Activated gamma-delta T cell treated with Interleukin-2 at 50 U/mL for 16 hours (primary cell): ENCODE data around the gene SGF29.
"Not testable (repeated sequence)": the region's sequence is repeated elsewhere in the genome, so short reads cannot be mapped to it uniquely, and the experiment has no call there.

Experiments
- DNase-seq: peaks from one replicate; pipeline ENCODE4 v3.0.0-alpha.2; 2020

SGF29 gene

GRCh38 chr16:28534542-28535373 lies 19.0 kb upstream of the SGF29 start:
- DNase-seq, result no peak

- DNase-seq, result no peak
Observed at GRCh38 chr16:28537076-28537475, 16.6 kb upstream of the SGF29 start.

GRCh38 chr16:28537964-28538732 lies 15.6 kb upstream of the SGF29 start:
- no peak for DNase-seq

DNA sequence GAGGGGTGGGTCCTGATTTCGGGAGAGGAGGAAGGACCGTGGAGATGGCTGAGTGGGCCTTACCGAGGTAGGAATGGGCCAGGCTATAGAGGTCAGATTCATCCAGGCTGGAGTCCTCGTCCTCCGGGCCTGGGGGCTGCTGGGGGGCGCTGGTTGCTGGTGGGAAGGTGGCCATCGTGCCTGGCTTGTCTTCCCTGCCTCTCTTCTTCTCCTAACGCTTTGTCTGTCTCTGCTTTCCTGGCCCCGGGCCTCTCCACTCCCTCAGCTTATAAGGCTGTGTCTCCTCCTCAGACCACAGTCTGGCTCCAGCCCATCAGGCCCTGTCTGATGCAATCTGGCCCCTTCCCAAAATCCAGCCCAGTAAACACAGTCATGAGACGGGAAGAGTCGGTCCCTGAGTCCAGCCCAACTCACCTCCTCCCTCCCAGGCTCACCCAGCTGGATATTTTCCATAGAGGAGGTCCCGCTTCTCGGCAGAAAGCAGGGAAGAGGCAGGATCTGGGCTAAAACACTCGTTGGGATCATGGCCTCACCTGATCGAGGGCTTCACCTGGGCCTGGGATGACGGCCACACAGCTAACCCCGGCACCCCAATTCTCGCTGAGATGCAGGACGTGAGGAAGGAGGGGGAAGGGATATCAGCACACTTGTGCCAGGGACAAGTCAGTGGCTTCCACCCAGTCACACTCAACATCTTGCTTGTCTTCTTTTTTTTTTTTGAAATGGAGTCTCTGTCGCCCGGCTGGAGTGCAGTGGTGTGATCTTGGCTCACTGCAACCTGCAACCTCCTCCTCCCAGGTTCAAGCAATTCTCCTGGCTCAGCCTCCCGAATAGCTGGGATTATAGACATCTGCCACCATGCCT lies 14.8 kb upstream of the SGF29 start, which contains the start of gene NUPR1:
Gene NUPR1, minus strand, starts transcription at position 242 of the 864 bp plus-strand sequence. Its CDS starts 67 bp downstream, at position 175.
- no peak for DNase-seq

DNA sequence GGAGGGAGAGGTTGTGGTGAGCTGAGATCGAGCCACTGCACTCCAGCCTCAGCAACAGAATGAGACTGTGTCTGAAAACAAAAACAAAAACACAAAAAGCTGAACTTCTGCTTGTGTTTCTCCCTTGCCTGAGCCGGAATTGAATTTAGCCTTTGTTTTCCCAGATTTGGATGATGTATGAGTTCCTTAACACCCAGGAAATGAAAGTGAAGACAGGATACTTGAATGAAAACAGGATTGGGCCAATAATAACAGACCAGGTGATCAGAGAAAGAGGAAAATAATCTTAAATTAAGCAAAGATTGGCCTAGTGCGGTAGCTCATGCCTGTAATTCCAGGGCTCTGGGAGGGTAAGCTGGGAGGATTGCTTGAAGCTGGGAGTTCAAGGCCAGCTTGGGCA lies 13.4 kb upstream of the SGF29 start:
- DNase-seq, result no peak

DNA sequence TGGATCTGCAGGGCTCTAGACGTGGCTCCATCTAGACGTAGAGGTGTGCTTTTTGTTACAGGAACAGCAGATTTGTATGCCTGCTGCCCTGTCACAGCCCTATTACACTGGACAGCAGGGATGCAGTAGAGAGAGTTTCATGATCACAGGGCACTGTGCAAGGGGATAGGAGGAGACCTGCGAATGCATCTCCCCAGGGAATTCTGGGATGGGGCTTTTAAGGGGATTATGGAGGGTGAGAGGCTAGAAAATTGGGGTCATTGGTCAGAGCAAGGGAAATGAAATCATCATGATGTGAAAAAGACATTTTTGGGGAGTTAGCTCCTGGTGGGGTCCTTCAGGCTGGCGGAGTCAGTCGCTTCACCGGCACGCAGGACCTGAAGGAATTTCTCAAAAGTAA lies 11.1 kb upstream of the SGF29 start:
- no peak for DNase-seq

GRCh38 chr16:28543072-28543471 lies 10.6 kb upstream of the SGF29 start:
- no peak for DNase-seq

GRCh38 chr16:28544998-28545397 lies 8.7 kb upstream of the SGF29 start:
- DNase-seq, result no peak

DNA sequence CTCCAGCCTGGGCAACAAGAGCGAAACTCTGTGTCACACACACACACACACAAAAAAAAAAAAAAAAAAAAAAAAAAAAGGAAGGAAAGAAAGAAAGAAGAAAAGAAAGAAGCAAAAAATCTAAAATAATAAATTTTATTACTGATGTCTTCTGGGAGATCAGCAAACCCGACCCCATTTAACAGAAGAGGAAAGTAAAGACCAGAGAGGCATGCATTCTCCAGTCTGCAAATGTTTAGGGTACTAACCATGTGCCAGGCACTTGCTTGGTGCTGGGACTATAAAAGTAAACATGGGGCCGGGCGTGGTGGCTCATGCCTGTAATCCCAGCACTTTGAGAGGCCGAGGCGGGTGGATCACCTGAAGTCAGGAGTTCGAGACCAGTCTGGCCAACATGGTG lies 7.8 kb upstream of the SGF29 start:
- not testable (repeated sequence) for DNase-seq

DNA sequence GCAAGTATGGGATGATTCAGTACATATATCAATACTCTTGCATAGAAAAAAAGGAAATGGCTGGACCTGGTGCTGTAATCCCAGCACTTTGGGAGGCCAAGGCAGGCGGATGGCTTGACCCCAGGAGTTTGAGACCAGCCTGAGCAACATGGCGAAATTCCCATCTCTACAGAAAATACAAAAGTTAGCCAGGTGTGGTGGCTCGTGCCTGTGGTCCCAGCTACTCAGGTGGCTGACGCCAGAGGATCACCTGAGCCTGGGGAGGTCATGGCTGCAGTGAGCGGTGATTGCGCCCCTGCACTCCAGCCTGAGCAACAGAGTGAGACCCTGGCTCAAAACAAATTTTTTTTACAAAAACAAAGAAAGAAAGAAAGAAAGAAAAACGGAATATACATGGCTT lies 7.1 kb upstream of the SGF29 start:
- DNase-seq, result no peak

GRCh38 chr16:28548306-28548802 lies 5.4 kb upstream of the SGF29 start:
- DNase-seq, result no peak

- no peak for DNase-seq
Observed at GRCh38 chr16:28549301-28549899, 4.3 kb upstream of the SGF29 start.

- DNase-seq, result no peak
Observed at GRCh38 chr16:28554634-28555423, 1.1 kb downstream of the SGF29 start.

DNA sequence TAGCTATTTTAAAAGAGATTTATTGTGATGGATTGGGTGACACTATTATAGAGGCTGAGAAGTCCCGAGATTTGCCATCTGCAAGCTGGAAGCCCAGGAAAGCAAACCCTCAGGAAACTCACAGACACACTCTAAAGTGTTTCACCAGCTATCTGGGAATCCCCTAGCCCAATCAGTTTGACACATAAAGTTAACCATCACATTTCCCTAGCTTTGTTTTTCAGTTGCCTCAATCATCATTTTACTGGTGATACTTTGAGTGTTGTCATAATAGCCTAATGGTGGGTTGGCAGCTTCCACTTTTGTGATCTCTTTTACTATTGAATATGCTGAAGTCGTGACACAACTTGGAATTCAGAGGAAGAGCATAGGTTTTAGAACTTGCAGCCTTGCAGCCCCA lies 1.8 kb downstream of the SGF29 start:
- no peak for DNase-seq

GRCh38 chr16:28556914-28557320 lies 3.2 kb downstream of the SGF29 start:
- DNase-seq, result no peak

DNA sequence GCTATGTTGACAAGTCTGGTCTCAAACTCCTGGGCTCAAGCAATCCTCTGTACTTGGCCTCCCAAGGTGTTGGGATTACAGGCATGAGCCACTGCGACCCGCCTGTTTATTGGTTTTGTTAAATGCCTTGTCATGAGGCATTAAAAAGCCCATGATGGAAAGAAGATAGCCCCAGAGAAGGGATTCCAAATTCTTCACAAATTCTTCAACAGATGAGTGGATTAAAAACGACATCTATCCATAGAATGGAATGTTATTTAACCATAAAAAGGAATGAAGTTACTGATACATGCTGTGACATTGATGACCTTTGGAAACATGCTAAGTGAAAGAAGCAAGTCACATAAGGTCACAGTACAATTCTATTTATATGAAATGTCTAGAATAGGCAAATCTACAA lies 4.7 kb downstream of the SGF29 start:
- no peak for DNase-seq

- DNase-seq, result no peak
Observed at GRCh38 chr16:28561557-28562187, 8.0 kb downstream of the SGF29 start.

DNA sequence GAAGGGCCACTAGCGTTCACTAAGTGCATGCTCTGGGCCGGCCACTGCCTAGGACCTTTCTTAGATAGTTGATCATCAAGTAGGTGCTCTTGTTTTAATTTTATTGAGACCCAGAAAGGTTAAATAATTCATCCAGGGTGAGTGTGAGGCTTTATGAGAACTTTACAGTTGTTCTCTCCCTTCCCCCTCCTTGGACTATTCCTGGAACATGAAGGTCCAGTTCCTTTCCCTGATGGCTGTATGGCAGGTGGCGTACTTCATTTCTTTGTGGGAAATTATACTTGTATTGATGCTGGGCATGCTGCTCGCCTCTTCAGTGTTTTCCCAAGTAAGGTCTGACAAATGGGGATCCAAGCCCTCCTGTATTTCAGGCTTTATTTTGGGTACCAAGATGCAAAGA lies 8.5 kb downstream of the SGF29 start:
- DNase-seq, result no peak

DNA sequence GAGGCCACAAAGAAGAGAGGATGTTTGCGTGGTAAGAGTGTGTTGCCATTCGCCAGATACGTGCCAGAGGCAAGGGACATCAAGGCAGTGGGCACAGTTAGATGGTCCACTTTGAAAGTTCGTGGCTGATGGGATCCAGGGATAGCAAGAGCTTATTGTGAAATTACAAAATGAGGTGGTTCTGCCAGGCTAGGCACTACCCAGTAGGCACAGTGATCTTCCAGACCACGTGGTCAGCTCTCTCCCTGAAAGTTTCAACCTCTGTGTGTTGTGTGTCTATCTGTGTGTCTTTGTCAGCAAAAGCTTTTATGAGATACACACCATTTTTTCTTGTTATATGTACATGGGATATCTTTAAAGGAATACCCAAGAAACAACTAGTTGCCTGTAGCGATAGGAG lies 9.5 kb downstream of the SGF29 start:
- DNase-seq, result no peak

DNA sequence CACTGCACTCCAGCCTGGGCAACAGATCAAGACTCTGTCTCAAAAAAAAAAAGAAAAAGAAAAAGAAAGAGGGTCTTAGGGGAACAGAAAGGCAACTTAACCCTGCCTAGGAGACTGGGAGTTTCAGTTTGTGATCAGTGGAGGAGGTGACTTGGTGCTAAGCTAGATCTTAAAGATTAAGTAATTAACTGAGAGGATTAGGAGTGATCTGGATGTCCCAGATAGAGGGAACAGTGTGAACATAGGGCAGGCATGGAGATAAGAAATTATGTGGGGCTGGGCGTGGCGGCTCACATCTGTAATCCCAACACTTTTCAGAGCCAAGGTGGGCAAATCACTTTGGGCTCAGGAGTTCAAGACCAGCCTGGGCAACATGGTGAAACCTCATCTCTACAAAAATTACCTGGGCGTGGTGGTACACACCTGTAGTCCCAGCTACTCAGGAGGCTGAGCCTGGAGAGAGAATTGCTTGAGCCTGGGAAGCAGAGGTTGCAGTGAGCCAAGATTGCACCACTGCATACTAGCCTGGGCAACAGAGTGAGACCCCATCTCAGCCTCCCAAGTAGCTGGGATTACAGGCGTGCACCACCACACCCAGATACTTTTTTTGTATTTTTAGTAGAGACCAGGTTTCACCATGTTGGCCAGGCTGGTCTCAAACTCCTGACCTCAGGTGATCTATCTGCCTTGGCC lies 12.7 kb downstream of the SGF29 start:
- not testable (repeated sequence) for DNase-seq

GRCh38 chr16:28567292-28567691 lies 13.6 kb downstream of the SGF29 start:
- DNase-seq, result no peak
